Posterior vena cava (tissue), 2 donors: ENCODE measurements around the gene STOM. TPM values are rescaled to one million over a fixed set of nuclear protein-coding genes. Genes with fewer than 3 reads are reported as not detected.
"Not testable (repeated sequence)": the region's sequence is repeated elsewhere in the genome, so short reads cannot be mapped to it uniquely, and the experiment has no call there.

ENCODE experiments used
- DNase-seq: peaks from one replicate; pipeline ENCODE4 v3.0.0-alpha.2; 2020; ENCODE audit warnings: low spot score
- intact Hi-C, 2 donors: fragments of 100-400 bp; cut with DNase I; formaldehyde crosslinking; loops; one replicate each; pipeline versions ENCODE4 v1.14.1 to v1.14.2; 2022 to 2023
- long read RNA-seq, 2 donors: library from polyadenylated mRNA; unstranded; transcript quantifications; one replicate each; pipeline ENCODE4 v2.0.0, GENCODE V29; 2020 to 2021
- total RNA-seq, 2 donors: library from RNA; stranded (reverse); fragmentation: NEBNext Ultra II Directional; extraction: Animal tissue kit (Norgen Biotek cat#: 25700); gene quantifications; one replicate each; pipeline ENCODE4 v1.2.1, GENCODE V29; 2021
- donor health status: DM: yes; HTN: yes; CAD: no.
- donor health status: DM: yes; HTN: yes; CAD: no.

STOM gene, protein sequence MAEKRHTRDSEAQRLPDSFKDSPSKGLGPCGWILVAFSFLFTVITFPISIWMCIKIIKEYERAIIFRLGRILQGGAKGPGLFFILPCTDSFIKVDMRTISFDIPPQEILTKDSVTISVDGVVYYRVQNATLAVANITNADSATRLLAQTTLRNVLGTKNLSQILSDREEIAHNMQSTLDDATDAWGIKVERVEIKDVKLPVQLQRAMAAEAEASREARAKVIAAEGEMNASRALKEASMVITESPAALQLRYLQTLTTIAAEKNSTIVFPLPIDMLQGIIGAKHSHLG
- 100 to 1,000 TPM; 352 to 371 TPM for total RNA-seq
- long read RNA-seq, donor 1, transcript STOM-201 (7 exons, 3,010 nt) = major isoform, 148 of 186 reads
- long read RNA-seq, donor 1, partial matches to known transcripts = 29 of 186 reads
- long read RNA-seq, donor 1, other reads (novel, unspliced or antisense) = 9 of 186 reads
- long read RNA-seq, donor 2, transcript STOM-201 (7 exons, 3,010 nt) = major isoform, 183 of 217 reads
- long read RNA-seq, donor 2, partial matches to known transcripts = 28 of 217 reads
- long read RNA-seq, donor 2, other reads (novel, unspliced or antisense) = 6 of 217 reads

DNA sequence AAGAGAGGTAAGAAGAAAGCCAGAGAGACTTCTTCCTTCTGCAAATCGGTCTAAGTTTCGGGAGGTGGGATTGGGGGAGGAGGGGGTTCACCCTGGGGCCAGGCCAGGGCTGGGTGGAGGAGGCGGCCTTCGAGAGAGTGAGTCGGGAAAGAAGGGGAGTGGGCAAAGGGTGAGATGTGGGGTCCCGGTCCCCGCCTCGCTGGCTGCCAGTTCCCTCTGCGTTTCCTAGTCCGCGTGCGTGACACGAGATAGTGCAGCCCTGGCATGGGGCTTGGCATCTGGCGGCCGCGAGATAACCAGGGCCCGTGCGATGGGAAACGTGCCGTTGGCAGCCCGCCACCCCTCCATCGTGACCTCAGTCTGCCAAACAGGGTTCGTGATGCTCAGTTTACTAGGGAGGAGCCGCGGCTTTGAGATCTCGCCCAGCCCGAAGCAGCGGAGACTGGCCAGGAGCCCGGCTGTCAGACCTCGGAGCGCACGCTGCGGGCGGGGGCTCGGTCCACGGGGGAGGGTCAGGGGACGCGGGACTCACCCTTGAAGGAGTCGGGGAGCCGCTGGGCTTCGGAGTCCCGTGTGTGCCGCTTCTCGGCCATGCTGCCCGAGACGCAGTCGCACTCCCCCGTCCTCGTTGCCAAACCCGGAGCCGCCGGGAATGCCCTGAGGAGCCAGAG is at the start of gene STOM:
Gene STOM, minus strand, starts transcription at position 656 of the 671 bp plus-strand sequence. Its CDS starts 63 bp downstream, at position 593.
- intact Hi-C loops = loop anchor here (5.0 to 10.0 kb wide), 2 partner anchors 42 to 85 kb away; no protein-coding TSS in a partner anchor
- peak; percentile 97 for DNase-seq

GRCh38 chr9:121411993-121412392 is 41.9 kb upstream of the STOM start:
- intact Hi-C loops = no loop called here

GRCh38 chr9:121405899-121406298 is 35.8 kb upstream of the STOM start:
- no peak for DNase-seq
- intact Hi-C loops = no loop called here

More at GRCh38 chr9:121411993-121412392, 41.9 kb upstream of the STOM start:
- no peak for DNase-seq

DNA sequence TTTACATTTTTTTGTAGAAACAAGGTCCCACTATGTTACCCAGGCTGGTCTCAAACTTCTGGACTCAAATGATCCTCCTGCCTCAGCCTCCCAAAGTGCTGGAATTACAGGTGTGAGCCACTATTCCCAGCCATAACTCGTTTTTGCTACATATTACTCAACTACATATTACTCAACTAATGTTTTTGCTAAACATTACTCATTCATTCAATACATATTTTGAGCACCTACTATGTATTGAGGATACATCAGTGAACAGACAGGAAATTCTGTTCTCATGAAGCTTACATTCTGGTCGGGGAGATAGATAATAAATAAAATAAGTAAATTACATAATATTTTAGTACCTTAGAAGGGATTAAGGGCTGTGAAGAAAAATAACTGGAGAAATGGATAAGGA is 34.9 kb upstream of the STOM start:
- intact Hi-C loops = no loop called here
- no peak for DNase-seq

DNA sequence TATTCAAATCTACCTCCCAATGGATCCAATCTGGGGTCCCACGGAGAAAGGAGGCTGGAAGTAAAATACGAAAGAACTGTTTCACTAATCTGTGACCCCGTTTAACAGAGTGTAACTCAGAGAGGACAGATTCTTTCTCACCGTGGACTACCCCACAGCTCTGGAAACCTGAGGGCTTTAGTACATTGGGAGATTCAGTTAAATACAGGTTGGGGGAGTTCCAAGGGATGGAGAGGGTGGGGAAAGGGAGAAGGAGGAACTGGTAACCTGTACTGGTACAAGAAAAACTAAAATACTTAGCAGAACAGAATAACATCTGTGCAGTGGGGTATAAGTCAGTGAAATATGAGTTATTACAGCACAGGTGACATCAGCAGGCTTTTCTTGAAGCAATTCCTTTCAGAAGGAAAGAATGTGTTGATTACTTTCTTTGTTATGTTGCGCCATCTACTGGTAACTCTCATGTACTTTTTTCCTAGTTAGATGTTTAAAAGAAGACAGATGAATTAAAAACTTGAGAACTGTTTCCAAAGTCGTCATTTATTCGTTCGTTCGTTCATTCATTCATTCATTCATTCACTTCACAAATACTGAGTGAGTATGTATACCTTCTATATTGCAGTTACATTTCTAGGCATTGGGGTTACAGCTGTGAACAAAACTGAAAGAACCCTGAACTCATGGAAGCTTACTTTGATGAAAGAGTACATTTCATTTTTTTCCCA is 30.0 kb upstream of the STOM start:
- DNase-seq = no peak

GRCh38 chr9:121399126-121399882 is 29.3 kb upstream of the STOM start:
- intact Hi-C loops = loop anchor here in 1 of 2 donors (5.0 kb wide), 1 partner anchor 187 kb away; no protein-coding TSS in a partner anchor
- DNase-seq = no peak

More for the DNA sequence above, 30.0 kb upstream of the STOM start:
- intact Hi-C loops = loop anchor here in 1 of 2 donors (5.0 kb wide), 1 partner anchor 188 kb away; no protein-coding TSS in a partner anchor

GRCh38 chr9:121398374-121398773 is 28.3 kb upstream of the STOM start:
- intact Hi-C loops = loop anchor here in 1 of 2 donors (5.0 kb wide), 1 partner anchor 186 kb away; no protein-coding TSS in a partner anchor

GRCh38 chr9:121397277-121397676 is 27.2 kb upstream of the STOM start:
- intact Hi-C loops = loop anchor here in 1 of 2 donors (5.0 kb wide), 1 partner anchor 185 kb away; no protein-coding TSS in a partner anchor
- DNase-seq = not testable (repeated sequence)

More at GRCh38 chr9:121398374-121398773, 28.3 kb upstream of the STOM start:
- DNase-seq = no peak

DNA sequence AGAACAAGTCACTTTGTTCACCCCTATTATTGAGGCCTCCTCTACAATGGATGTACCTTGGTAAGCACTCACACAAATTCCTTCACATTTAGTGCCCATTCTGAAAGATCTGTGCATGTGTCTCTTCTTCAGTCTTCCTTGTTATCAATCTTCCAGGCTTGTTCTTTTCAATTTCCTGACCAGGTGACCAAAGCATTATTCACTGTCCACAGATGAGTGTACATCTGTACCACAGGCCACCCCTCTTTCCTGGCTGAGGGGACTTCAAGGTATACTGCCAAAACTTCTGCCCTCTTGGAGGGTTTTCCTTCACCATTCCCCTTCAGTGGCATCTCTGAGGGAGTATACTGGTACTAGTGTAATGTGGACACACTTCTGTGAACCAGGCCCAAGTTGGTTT is 25.5 kb upstream of the STOM start:
- no peak for DNase-seq
- intact Hi-C loops = loop anchor here (1.0 to 5.0 kb wide), 2 partner anchors 9 to 183 kb away; no protein-coding TSS in a partner anchor

DNA sequence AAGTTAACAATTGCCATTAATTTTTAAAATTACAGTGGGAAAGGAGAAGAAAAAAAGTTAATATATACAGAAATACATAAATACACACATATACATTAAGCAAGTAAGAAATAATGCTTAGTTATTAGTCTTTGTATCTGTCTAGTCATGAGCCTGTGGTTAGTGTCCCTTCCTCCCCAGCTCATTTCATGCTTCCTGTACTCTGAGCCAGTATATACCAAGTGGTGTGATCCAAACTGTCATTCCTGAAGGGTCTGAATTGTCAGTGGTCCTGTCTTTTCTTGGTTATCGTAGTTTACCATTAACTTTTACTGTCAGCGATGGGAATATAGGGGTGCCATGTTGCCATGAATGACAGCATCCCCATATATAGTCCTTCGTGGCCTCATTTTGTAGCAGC is 24.2 kb upstream of the STOM start:
- no peak for DNase-seq
- intact Hi-C loops = no loop called here

DNA sequence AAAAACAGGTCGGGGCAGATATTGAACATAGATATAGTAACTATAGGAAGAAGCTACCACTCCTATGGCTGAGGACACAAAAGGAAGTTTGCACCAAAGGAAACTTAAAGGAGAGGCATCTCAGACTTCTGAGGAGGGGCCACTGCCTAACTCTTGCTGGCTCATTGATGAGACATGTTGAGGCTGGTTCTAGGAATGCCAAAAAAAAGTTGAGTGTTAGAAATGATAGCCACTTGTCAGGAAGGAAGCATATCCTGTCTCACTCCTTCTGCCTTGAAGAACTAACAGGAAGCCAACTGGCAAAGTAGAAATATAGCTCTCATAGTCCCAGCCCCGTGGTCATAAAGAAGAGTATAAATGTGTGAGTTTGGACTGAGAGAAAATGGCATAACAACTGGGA is 23.3 kb upstream of the STOM start:
- intact Hi-C loops = no loop called here
- DNase-seq = no peak

DNA sequence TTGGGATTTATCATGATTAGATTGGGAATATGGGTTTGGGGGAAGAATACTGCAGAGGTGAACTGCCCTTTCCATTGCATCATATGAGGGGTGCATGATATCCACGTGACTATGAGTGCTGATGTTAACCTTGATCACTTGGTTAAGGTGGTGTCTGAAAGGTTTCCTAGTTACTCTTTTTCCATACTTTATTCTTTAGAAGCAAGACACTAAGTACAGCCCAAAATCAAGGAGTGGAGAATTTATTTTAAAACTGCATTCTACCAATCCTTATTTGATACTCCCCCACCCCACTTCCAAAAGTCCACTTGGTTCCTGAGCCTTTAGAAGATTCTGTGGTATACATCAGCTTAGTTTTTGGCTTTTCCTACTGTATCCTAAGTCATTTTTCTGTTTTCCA is 20.3 kb upstream of the STOM start:
- DNase-seq = no peak
- intact Hi-C loops = no loop called here

GRCh38 chr9:121388140-121388905 is 18.3 kb upstream of the STOM start:
- DNase-seq = no peak
- intact Hi-C loops = no loop called here

- DNase-seq = no peak
These were observed 16.6 kb upstream of the STOM start for GRCh38 chr9:121386442-121387175.

DNA sequence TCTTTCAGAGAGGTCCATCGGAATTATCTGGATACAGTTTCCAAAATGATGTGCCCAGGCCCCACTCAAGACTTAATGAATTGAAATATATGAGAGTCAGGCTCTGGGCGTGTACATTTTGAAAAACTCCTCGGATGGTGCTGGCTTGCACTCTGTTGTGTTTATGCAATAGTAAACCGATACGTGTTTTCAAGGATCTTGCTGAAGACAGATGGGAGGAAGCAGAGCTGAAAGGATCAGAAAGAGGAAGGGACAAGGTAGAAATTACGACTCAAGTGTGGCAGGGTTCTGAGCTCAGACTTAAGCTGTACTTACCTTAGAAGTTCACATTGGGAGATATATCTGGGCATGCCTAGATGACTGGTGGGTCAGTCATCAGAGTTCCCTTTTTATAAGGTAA is 13.7 kb upstream of the STOM start:
- intact Hi-C loops = no loop called here
- no peak for DNase-seq

More at GRCh38 chr9:121386442-121387175, 16.6 kb upstream of the STOM start:
- intact Hi-C loops = loop anchor here in 1 of 2 donors (1.0 kb wide), 1 partner anchor 9 kb away; no protein-coding TSS in a partner anchor

DNA sequence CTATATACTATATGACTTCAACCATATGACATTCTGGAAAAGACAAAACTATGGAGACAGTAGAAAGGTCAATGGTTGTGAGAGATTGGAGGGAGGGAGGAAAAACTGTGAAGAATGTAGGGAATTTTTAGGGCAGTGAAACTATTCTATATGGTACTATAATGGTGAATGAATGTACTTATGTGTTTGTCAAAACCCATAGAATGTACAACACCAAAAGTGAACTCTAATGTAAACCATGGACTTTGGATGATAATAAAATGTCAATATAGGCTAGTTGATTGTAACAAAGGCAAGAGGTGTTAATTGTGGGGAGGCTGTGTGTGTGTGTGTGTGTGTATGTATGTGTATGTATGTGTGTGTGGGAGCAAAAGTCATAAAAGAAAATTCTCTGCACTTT is 10.8 kb upstream of the STOM start:
- intact Hi-C loops = no loop called here
- DNase-seq = no peak
